Dermis microvascular lymphatic vessel endothelial cell (primary cell): ENCODE data around the gene ZBTB7B. TPM values are rescaled to one million over a fixed set of nuclear protein-coding genes. Genes with fewer than 3 reads are reported as not detected.

ENCODE experiments used
- DNase-seq, 2 donors: peaks; one replicate each; pipeline versions ENCODE4 v3.0.0 to v3.0.0-alpha.2; 2010; ENCODE audit warnings: low read depth in 2 of 2
- total RNA-seq: library from RNA; depleted of rRNA; stranded (reverse); fragments of >200 nt; gene quantifications from 2 replicates; pipeline ENCODE4 v1.2.1, GENCODE V29; 2014

ZBTB7B gene
- total RNA-seq: 6.3 and 10.6 TPM in 2 replicates

- DNase-seq: peak in 1 of 2 donors; percentile 40
These were observed at the start of gene ZBTB7B for GRCh38 chr1:155002464-155003226. ZBTB7B (plus strand) TSS chr1:155002802; CDS start chr1:155014661, 11,859 bp downstream.

- no peak for DNase-seq
These were observed 49.0 kb upstream of the ZBTB7B start for GRCh38 chr1:154953611-154954038.

- DNase-seq: no peak
These were observed 48.1 kb upstream of the ZBTB7B start for GRCh38 chr1:154954541-154954940.

- DNase-seq: peak; percentile 92 to 95
These were observed 47.4 kb upstream of the ZBTB7B start for GRCh38 chr1:154955039-154955717.

GRCh38 chr1:154955718-154956543 lies 46.7 kb upstream of the ZBTB7B start, which contains the start of gene PBXIP1:
PBXIP1 (minus strand) TSS chr1:154956099; CDS start chr1:154953721, 2,378 bp downstream.
- DNase-seq: peak; percentile 91 to 92

GRCh38 chr1:154956544-154956941 lies 46.1 kb upstream of the ZBTB7B start:
- DNase-seq: no peak

GRCh38 chr1:154957091-154957657 lies 45.4 kb upstream of the ZBTB7B start:
- no peak for DNase-seq

GRCh38 chr1:154958036-154958435 lies 44.6 kb upstream of the ZBTB7B start:
- DNase-seq: no peak

GRCh38 chr1:154958681-154959425 lies 43.7 kb upstream of the ZBTB7B start:
- DNase-seq: no peak

- no peak for DNase-seq
These were observed 43.2 kb upstream of the ZBTB7B start for GRCh38 chr1:154959426-154959780.

- no peak for DNase-seq
These were observed 42.0 kb upstream of the ZBTB7B start for GRCh38 chr1:154960446-154961136.

GRCh38 chr1:154961207-154962155 lies 41.1 kb upstream of the ZBTB7B start, which contains the start of gene PYGO2:
PYGO2 (minus strand) TSS chr1:154961782; CDS start chr1:154961576, 206 bp downstream.
- DNase-seq: peak; percentile 52 to 82

- no peak for DNase-seq
These were observed 40.3 kb upstream of the ZBTB7B start for GRCh38 chr1:154962156-154962749.

GRCh38 chr1:154962795-154963330 lies 39.7 kb upstream of the ZBTB7B start:
- no peak for DNase-seq

GRCh38 chr1:154963643-154964042 lies 39.0 kb upstream of the ZBTB7B start:
- no peak for DNase-seq

- no peak for DNase-seq
These were observed 38.2 kb upstream of the ZBTB7B start for GRCh38 chr1:154964359-154964758.

- no peak for DNase-seq
These were observed 36.5 kb upstream of the ZBTB7B start for GRCh38 chr1:154966111-154966510.

- peak in 1 of 2 donors; percentile 38 for DNase-seq
These were observed 35.2 kb upstream of the ZBTB7B start for GRCh38 chr1:154967331-154967950.
